H9 (cell line): Measurements from ENCODE around the gene SORBS1. TPM values are rescaled to one million over a fixed set of nuclear protein-coding genes. Genes with fewer than 3 reads are reported as not detected.

ENCODE experiments used
- DNase-seq: peaks from one replicate; pipeline ENCODE4 v3.0.0-alpha.2; 2017
- H2AFZ ChIP-seq: one replicate; pipeline ENCODE4 v1.6.1; 2013; ENCODE audit warnings: mild to moderate bottlenecking, low read length, control low read depth, moderate library complexity
- H2AK5ac ChIP-seq: 2 replicates; pipeline ENCODE4 v1.6.1; 2013; ENCODE audit warnings: low read length, control low read depth, mixed read lengths; ENCODE audit not compliant: insufficient read length
- H2BK120ac ChIP-seq: one replicate; pipeline ENCODE4 v1.6.1; 2013; ENCODE audit warnings: low read depth, mild to moderate bottlenecking, low read length, control low read depth, inconsistent platforms; ENCODE audit not compliant: poor library complexity, severe bottlenecking
- H2BK12ac ChIP-seq: 2 replicates; pipeline ENCODE4 v1.6.1; 2013; ENCODE audit warnings: low read length, control low read depth, mixed read lengths, low read depth; ENCODE audit not compliant: insufficient read length
- H2BK15ac ChIP-seq: 2 replicates; pipeline ENCODE4 v1.6.1; 2013; ENCODE audit warnings: low read depth, low read length, control low read depth
- H2BK20ac ChIP-seq: one replicate; pipeline ENCODE4 v1.6.1; 2013; ENCODE audit warnings: low read depth, mild to moderate bottlenecking, low read length, control low read depth, inconsistent platforms; ENCODE audit not compliant: poor library complexity, severe bottlenecking
- H2BK5ac ChIP-seq: 2 replicates; pipeline ENCODE4 v1.6.1; 2013; ENCODE audit warnings: low read length, control low read depth, mixed read lengths; ENCODE audit not compliant: insufficient read length
- H3K14ac ChIP-seq: 2 replicates; pipeline ENCODE4 v1.6.1; 2013; ENCODE audit warnings: low read length, control low read depth; ENCODE audit not compliant: insufficient read depth
- H3K18ac ChIP-seq: 2 replicates; pipeline ENCODE4 v1.6.1; 2013; ENCODE audit warnings: low read depth, mild to moderate bottlenecking, mixed read lengths, low read length, control low read depth; ENCODE audit not compliant: insufficient read length
- H3K23ac ChIP-seq: 2 replicates; pipeline ENCODE4 v1.6.1; 2013; ENCODE audit warnings: low read length, control low read depth, mixed read lengths, low read depth; ENCODE audit not compliant: insufficient read length
- H3K23me2 ChIP-seq: 2 replicates; pipeline ENCODE4 v1.6.1; 2013; ENCODE audit warnings: low read depth, mild to moderate bottlenecking, mixed read lengths, low read length, control low read depth; ENCODE audit not compliant: insufficient read length, poor library complexity, severe bottlenecking
- H3K27ac ChIP-seq: 2 replicates; pipeline ENCODE4 v1.5.1; 2013; ENCODE audit warnings: low read length, control low read depth, mixed read lengths, low read depth; ENCODE audit not compliant: insufficient read length
- H3K27me3 ChIP-seq: 2 replicates; pipeline ENCODE4 v1.6.1; 2013; ENCODE audit warnings: low read length, control low read depth, inconsistent platforms; ENCODE audit not compliant: insufficient read depth
- H3K4ac ChIP-seq: 2 replicates; pipeline ENCODE4 v1.6.1; 2013; ENCODE audit warnings: low read depth, mild to moderate bottlenecking, control low read depth, inconsistent platforms, low read length, moderate library complexity
- H3K4me1 ChIP-seq: 2 replicates; pipeline ENCODE4 v1.6.1; 2013; ENCODE audit warnings: low read length, control low read depth, inconsistent platforms; ENCODE audit not compliant: insufficient read depth
- H3K4me2 ChIP-seq: 2 replicates; pipeline ENCODE4 v1.6.1; 2013; ENCODE audit warnings: low read length, control low read depth, mixed read lengths; ENCODE audit not compliant: insufficient read length, insufficient read depth
- H3K56ac ChIP-seq: 2 replicates; pipeline ENCODE4 v1.6.1; 2013; ENCODE audit warnings: low read depth, mild to moderate bottlenecking, mixed read lengths, low read length, control low read depth; ENCODE audit not compliant: insufficient read length
- H3K79me1 ChIP-seq: 2 replicates; pipeline ENCODE4 v1.6.1; 2013; ENCODE audit warnings: low read depth, mild to moderate bottlenecking, moderate library complexity, low read length, control low read depth, inconsistent platforms; ENCODE audit not compliant: insufficient read depth, poor library complexity, severe bottlenecking
- H3K79me2 ChIP-seq: 2 replicates; pipeline ENCODE4 v1.6.1; 2013; ENCODE audit warnings: low read length, control low read depth, inconsistent platforms; ENCODE audit not compliant: insufficient read depth
- H3K9ac ChIP-seq: 2 replicates; pipeline ENCODE4 v1.6.1; 2013; ENCODE audit warnings: low read length, control low read depth, mixed read lengths; ENCODE audit not compliant: insufficient read length; ENCODE audit errors: extremely low read depth
- H3K9me3 ChIP-seq: one replicate; pipeline ENCODE4 v1.6.1; 2013; ENCODE audit warnings: low read depth, low read length, inconsistent platforms; ENCODE audit not compliant: control insufficient read depth
- H3T11ph ChIP-seq: one replicate; pipeline ENCODE4 v1.6.1; 2013; ENCODE audit warnings: mild to moderate bottlenecking, low read length, control low read depth, inconsistent platforms
- H4K20me1 ChIP-seq: one replicate; pipeline ENCODE4 v1.6.1; 2013; ENCODE audit not compliant: control insufficient read depth, insufficient read length, insufficient read depth
- H4K5ac ChIP-seq: 2 replicates; pipeline ENCODE4 v1.6.1; 2013; ENCODE audit warnings: low read depth, mild to moderate bottlenecking, mixed read lengths, low read length, control low read depth; ENCODE audit not compliant: insufficient read length
- H4K8ac ChIP-seq: replicated peaks from 2 replicates; pipeline ENCODE4 v1.6.1; 2013; ENCODE audit warnings: low read length, control low read depth, mixed read lengths, low read depth; ENCODE audit not compliant: insufficient read length
- H4K91ac ChIP-seq: 2 replicates; pipeline ENCODE4 v1.6.1; 2013; ENCODE audit warnings: low read depth, mild to moderate bottlenecking, moderate library complexity, mixed read lengths, low read length, control low read depth; ENCODE audit not compliant: insufficient read length
- H3K27ac Mint-ChIP-seq, 3 experiments: 2 replicates in 2 of 3; 3 replicates in 1 of 3; pipeline ENCODE4 v1.8.0; 2020 to 2021; ENCODE audit warnings: mixed read lengths in 3 of 3, mild to moderate bottlenecking in 1 of 3, moderate library complexity in 1 of 3
- H3K27me3 Mint-ChIP-seq: 2 replicates; pipeline ENCODE4 v1.8.0; 2021; ENCODE audit warnings: low read depth, mild to moderate bottlenecking, moderate library complexity, mixed read lengths
- H3K36me3 Mint-ChIP-seq, 3 experiments: 2 replicates in 2 of 3; 3 replicates in 1 of 3; pipeline ENCODE4 v1.8.0; 2020 to 2021; ENCODE audit warnings: low read depth in 3 of 3, mixed read lengths in 3 of 3; ENCODE audit not compliant: insufficient read depth in 1 of 3
- H3K4me1 Mint-ChIP-seq, 2 experiments: 2 replicates each; pipeline ENCODE4 v1.8.0; 2020; ENCODE audit warnings: mixed read lengths in 2 of 2
- H3K4me3 Mint-ChIP-seq, 2 experiments: 2 replicates in 1 of 2; 3 replicates in 1 of 2; pipeline ENCODE4 v1.8.0; 2020 to 2021; ENCODE audit warnings: mild to moderate bottlenecking in 2 of 2, mixed read lengths in 2 of 2, moderate library complexity in 1 of 2
- H3K9me3 Mint-ChIP-seq, 2 experiments: 2 replicates in 1 of 2; 3 replicates in 1 of 2; pipeline ENCODE4 v1.8.0; 2020; ENCODE audit warnings: mild to moderate bottlenecking in 2 of 2, mixed read lengths in 2 of 2, moderate library complexity in 1 of 2
- CTCF ChIP-seq: fragments of 200-600 bp; sonication (generic); conservative IDR thresholded peaks from 3 replicates; pipeline ENCODE4 v1.8.0; 2021; ENCODE audit warnings: antibody characterized with exemption, mild to moderate bottlenecking
- WGBS: extraction: QIAGEN DNeasy Blood & Tissue Kit; methylation state at CpG from one replicate; pipeline ENCODE4 v1.1.7; 2013; ENCODE audit warnings: missing lambda C conversion rate, low lambda C conversion rate, mixed read lengths; ENCODE audit not compliant: insufficient read length; ENCODE audit errors: extremely low coverage; 5-methylcytosine and 5-hydroxymethylcytosine counted together
- total RNA-seq: library from RNA; stranded (reverse); gene quantifications from 2 replicates; pipeline ENCODE4 v1.2.1, GENCODE V29; 2021

The SORBS1 gene
- total RNA-seq, 1 experiment from 2014 or later = 24.3 TPM

DNA sequence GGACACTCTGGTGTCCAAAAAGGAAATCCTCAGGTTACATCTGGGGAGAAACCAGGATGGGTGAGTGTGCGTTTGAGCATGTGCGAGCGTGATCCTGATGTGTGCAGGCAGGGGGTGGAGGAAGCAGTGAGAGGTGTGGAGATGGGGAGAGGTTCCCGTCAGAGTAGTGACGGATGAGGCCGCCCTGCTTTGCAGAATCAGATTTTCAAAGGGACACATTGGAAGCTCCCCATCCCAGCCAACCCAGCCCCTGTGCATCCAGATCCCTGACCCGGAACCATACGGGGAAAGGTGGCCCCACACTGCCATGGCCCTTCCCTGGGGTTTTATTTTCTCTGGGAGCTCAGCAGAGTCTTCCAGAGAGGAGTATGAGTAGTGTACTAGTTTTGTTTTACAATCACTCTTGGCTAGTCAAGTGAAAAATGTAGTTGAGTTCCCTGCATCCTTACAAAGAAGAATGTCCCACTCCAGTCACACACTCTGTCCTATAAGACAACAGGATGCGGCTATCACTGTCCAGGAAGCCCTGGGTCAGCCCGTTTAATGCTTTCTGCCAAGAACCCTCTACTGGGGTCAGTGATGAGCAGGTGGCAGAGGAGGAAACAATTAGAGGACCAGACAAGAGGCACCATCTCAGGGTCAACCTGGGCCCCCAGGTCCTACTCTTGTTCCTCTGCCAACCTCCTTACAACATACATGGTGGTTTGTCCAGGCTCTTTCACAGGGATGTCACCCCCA lies 223.6 kb downstream of the SORBS1 start:
- H3K27me3 Mint-ChIP-seq = no peaks in the 10 kb centered on the region
- DNase-seq = no peak
- Histone ChIP-seq H3K4me1 (no peaks in the 10 kb centered on the region), H3K4ac (no peak overlapping the region), H3K79me1 (no peaks in the 10 kb centered on the region), H2AK5ac (no peak overlapping the region), H2BK12ac (no peak overlapping the region), H3K27me3 (no peaks in the 10 kb centered on the region), H2BK120ac (no peak overlapping the region), H3K56ac (no peak overlapping the region), H3K23me2 (no peaks in the 10 kb centered on the region), H2BK5ac (no peak overlapping the region), H4K8ac (no peak overlapping the region), H3K9ac (no peak overlapping the region), H4K20me1 (no peaks in the 10 kb centered on the region), H3K14ac (no peak overlapping the region), H4K5ac (no peak overlapping the region), H2BK15ac (no peak overlapping the region), H3K27ac (no peak overlapping the region), H3K4me2 (no peak overlapping the region), H3K9me3 (no peaks in the 10 kb centered on the region), H3K18ac (no peak overlapping the region), H2BK20ac (no peak overlapping the region), H4K91ac (no peak overlapping the region), H3K79me2 (no peaks in the 10 kb centered on the region), H3K23ac (no peak overlapping the region), H2AFZ (no peak overlapping the region), H3T11ph (no peak overlapping the region)
- H3K4me3 Mint-ChIP-seq = no peak overlapping the region
- peak overlapping the region in 1 of 3 experiments; percentile 36; a peak in 1 of 7 replicates for H3K27ac Mint-ChIP-seq
- TF ChIP-seq CTCF = no peak
- whole genome bisulfite sequencing = no CpG with 5 or more reads among the region's 10 CpGs
- H3K9me3 Mint-ChIP-seq = no peaks in the 10 kb centered on the region
- H3K36me3 Mint-ChIP-seq = peaks cover 4 to 13% (median 6%) of the 10 kb centered on the region in 3 experiments; a peak in 6 of 7 replicates
- H3K4me1 Mint-ChIP-seq = peaks cover 20 to 25% of the 10 kb centered on the region in 2 experiments
